ENCODE measurements around the gene EPHB3.

EPHB3 gene

DNA sequence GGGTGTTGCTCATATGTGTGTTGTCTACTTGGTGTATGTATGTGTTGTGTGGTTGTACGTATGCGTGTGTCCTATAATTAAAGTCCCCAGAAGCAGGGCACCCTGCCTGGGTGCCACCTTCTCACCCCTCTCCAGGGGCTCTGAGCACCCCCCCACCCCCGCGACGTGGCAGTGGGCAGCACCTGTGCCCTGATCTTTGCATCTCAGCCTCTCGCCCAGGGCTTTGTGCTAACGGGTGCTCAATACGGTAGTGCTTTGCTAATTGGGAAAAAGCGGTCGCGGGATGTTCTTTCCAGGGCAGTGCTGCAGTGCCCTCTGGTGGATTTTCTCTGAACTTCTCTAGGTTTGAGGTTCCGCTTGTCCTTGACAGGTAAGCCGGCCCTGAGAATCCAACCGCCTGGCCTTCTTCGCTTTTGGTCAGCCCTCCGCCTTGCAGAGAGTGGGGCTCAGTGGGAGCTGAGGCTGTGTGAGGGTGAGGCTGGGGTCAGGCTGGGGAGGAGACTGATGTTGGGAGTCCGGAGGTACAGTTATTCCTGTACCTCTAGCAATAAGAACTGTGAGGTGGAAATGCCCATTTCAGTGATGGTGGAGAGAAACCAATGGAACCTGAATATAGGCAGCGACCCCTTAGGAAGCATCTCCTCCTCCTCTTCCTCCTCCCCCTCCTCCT is 17.6 kb upstream of the EPHB3 start:
- DNase-seq (ENCODE audit: low spot score) = peak; percentile 80

DNA sequence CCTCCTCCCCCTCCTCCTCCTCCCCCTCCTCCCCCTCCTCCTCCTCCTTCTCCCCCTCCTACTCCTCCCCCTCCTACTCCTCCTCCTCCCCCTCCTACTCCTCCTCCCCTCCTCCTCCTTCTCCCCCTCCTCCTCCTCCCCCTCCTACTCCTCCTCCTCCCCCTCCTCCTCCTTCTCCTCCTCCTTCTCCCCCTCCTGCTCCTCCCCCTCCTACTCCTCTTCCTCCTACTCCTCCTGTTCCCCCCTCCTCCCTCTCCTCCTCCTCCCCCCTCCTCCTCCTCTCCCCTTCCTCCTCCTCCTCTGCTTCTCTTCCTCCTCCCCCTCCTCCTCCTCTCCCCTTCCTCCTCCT is 17.1 kb upstream of the EPHB3 start:
- no peak for DNase-seq (ENCODE audit: low spot score)

GRCh38 chr3:184545769-184546168 is 15.8 kb upstream of the EPHB3 start:
- DNase-seq (ENCODE audit: low spot score) = no peak

- DNase-seq (ENCODE audit: low spot score) = no peak
These were observed 15.3 kb upstream of the EPHB3 start for GRCh38 chr3:184546252-184546651.

DNA sequence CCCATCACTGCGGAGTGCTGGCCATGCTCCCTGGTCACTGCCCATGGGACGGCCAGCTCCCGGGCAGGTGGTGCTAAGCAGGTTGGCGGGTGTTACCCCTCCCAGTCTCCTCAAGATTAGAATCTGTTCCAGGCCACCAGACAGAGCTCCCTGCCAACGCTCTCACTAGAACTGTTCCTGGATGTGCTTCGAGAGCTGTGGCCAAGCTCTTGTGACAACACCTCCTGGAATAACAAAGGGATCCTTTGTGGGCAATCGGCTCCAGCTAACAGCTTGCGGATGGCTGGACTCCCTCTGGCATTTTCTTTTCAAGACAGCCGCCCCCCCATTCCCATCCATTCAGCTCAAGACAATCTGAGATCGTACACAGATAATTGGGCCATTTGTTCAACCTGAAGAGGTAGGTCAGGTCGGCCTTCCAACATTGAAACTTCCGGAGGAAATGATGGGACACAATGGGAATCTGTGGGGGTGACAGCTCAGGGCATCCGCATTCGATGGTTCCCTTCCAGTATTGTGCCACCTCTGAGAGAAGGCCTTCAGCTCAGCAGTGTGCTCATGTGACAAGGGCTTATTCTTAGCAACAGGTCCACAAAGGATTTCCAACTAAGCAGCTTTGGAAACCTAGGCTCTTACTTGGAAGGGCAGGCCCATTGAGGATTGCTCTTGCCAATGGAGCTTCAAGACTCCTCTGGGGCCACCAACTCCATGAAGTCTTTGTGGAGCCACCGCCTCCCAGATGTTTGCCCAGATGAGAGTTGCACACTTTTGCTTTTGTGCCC is 11.6 kb upstream of the EPHB3 start:
- no peak for DNase-seq (ENCODE audit: low spot score)

- no peak for DNase-seq (ENCODE audit: low spot score)
These were observed 10.5 kb upstream of the EPHB3 start for GRCh38 chr3:184551103-184551502.

DNA sequence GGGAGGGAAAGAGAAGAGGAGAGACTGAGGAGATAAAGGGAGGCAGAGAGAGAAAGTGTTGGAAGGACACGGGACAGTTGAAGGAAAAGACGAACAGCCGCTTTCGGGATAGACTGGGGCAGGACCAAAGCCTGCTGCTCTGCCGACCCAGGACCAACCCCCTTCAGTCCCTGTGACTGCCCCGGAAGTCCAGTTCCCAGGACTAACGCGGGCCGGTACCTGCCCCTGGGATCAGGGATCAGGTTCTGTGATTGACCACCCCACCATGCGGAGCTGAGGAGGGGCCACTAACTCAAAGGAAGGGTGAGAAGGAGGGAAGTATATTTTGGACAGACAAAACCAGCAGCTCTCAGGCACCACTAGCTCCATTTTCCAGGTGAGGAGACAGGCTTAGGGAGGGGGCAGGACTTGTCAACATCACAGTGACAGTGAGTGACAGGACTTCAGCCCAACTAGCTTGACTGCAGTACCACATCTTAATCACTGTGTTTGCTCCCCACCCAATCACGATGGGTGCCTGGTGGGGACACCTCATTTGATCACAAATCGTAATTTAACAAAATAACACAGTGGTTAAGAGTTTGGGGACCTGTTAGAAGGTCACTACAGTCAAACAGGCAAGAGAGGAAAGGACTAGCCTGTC is 9.8 kb upstream of the EPHB3 start:
- no peak for DNase-seq (ENCODE audit: low spot score)

- no peak for DNase-seq (ENCODE audit: low spot score)
These were observed 9.3 kb upstream of the EPHB3 start for GRCh38 chr3:184552296-184552695.

DNA sequence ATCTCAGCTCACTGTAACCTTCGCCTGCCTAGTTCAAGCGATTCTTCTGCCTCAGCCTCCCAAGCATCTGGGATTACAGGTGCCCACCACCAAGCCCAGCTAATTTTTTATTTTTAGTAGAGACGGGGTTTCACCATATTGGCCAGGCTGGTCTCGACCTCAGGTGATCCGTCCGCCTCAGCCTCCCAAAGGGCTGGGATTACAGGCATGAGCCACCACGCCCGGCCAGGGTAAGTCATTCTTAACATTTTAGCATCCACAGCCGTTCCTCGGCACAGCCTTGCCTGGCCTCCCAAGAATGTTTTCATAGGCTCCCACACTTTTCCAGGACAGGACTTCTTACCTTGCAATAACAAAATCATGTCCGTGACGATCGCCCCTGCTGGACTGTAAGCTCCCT is 8.7 kb upstream of the EPHB3 start:
- DNase-seq (ENCODE audit: low spot score) = no peak

GRCh38 chr3:184553385-184553784 is 8.2 kb upstream of the EPHB3 start:
- DNase-seq (ENCODE audit: low spot score) = no peak

- DNase-seq (ENCODE audit: low spot score) = no peak
These were observed 7.1 kb upstream of the EPHB3 start for GRCh38 chr3:184554461-184554860.

GRCh38 chr3:184556582-184557347 is 4.8 kb upstream of the EPHB3 start:
- peak; percentile 62 for DNase-seq (ENCODE audit: low spot score)

DNA sequence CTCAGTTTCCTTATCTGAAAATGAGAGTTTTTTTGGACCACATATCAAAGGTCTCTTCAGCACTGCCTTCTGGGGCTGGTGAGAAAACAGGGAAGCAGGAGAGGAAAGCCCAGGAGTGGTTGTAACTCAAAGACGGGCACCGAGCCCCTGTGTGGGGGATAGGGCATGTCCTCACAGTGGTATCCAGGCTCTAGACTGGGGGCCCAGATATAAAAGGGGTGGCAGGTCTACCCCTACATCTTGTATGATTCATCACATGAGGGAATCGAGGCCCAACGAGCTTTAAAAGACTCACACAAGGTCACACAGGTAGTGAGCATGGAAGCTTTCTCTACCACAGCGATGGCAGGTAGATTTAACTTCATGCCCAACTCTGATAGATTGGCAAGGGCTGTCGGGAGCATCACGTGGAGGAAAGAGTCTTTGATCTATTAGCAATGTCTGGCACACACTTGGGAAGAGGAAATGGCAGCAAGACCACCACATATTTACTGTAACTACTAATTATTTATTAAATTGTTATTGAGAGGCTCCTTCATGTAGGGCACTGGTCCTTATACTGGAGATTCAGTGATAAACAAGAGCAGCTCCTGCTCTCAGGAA is 4.1 kb upstream of the EPHB3 start:
- DNase-seq (ENCODE audit: low spot score) = no peak

DNA sequence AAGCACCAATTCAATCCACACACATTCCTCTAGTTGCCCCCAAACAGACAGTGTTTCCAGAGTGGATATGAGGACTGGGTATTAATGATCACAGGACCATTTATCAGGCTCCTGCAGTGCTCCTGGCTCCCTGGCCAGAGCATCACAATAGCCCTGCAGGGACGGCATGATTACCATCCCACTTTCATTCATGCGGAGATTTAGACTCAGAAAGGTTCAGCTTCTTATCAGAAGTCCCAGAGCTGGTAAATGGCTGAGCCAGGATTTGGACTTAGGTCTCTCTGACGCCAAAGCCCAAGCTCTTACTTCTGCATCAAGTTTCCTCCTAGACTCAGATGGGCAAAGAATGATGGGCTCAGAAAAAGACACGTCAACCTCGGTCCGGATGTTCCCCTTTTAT is 2.9 kb upstream of the EPHB3 start:
- no peak for DNase-seq (ENCODE audit: low spot score)

DNA sequence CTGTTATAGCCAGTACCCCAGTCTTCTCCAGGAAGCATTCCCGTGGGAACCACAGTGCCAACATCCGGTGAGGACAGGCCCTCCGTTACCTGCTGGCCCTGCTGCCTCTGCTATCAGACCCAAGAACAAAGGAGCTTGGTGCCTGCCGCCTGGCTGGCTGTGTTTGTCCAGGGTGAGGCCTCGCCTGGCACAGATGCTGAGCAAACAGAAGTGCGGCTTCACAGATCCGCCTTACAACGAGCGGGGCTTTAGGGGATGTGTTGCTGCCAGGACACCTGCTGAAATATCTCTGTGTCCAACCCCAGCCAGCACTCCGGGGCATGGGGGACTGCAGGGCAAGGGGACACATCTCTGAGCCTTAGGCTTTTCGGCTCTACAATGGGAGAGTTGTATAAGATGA is 2.2 kb upstream of the EPHB3 start:
- no peak for DNase-seq (ENCODE audit: low spot score)

GRCh38 chr3:184560531-184560930 is 1.1 kb upstream of the EPHB3 start:
- no peak for DNase-seq (ENCODE audit: low spot score)

- no peak for DNase-seq (ENCODE audit: low spot score)
These were observed 610 bp downstream of the EPHB3 start for GRCh38 chr3:184561913-184562877.

DNA sequence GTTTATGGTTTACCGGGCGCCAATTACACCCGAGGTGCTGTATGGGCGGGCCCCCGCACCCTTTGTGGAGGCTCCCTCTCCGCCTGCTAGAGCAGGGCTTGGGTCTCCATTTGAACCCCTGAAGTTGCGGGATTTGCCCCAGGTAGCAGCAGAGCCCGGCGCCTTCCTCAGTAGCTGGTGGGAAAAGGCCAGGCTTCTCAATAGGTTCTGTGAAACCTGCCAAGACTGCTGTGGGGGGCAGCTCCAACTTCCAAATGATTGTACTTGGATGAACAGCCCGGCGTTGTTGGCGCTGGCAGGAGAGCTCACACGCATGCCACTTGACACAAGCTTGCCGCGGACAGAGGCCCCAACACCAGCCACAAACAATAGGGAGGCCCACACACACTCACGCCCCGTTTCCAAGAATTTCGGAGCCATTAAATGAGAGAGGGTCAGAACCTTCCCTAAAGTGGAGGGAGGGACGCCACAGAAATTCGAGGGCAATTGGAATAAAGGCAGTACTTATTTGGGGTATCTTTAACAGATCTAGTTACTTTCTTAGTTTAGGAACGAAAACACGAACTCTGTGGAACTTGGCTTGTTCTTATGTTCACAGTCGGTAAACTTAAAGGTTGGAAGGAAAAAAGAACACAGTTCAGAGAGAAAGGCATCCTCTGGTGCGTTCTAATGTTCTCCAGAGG is 1.4 kb downstream of the EPHB3 start:
- no peak for DNase-seq (ENCODE audit: low spot score)

DNA sequence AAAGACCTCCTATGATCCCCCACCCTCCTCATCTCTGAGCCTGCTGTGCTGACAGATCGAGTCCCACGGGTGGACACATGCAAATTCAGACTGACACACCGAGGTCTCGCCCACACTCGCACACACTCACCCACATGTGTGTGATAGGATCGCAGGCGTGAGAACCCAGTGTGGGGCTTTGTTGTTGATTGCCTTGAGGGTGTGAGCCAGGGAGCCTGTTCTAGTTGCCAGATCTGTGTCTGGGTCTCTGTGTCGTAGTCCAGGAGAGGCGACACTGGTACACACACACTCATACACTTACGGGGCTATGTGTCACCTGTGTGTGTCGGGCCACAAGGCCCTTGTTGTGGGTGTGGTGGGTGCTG is 2.0 kb downstream of the EPHB3 start:
- DNase-seq (ENCODE audit: low spot score) = no peak

- no peak for DNase-seq (ENCODE audit: low spot score)
These were observed 2.5 kb downstream of the EPHB3 start for GRCh38 chr3:184563941-184564684.

Data from CD4-positive, alpha-beta T cell treated with Interleukin-6 at 100 ng/mL for 8 hours (primary cell).